A549 (cell line): ENCODE results near the gene MRAS. TPM values are rescaled to one million over a fixed set of nuclear protein-coding genes. Genes with fewer than 3 reads are reported as not detected.
"Not testable (repeated sequence)": the region's sequence is repeated elsewhere in the genome, so short reads cannot be mapped to it uniquely, and the experiment has no call there.

Experiments used
- ATAC-seq, 2 experiments: fragments of 200-7000 bp in 1 of 2; fragments of >200 bp in 1 of 2; cut with Nextera tagmentation in 1 of 2; cut with Tn5 transposase in 1 of 2; 3 replicates each; pipeline versions ENCODE4 v1.8.0 to v1.9.1; 2018 to 2020; ENCODE audit warnings: mild to moderate bottlenecking in 1 of 2, moderate library complexity in 1 of 2
- CTCF ChIA-PET: fragments of 300-600 bp; sonication (Branson Sonifier 250); formaldehyde crosslinking; extraction: SDS; loops from one replicate; lab custom pipeline; 2021; ENCODE audit warnings: antibody characterized with exemption, inconsistent platforms; lab: Yijun Ruan, JAX
- POLR2A ChIA-PET: fragments of 350-600 bp; formaldehyde crosslinking; extraction: SDS; loops from one replicate; lab custom pipeline; 2021; ENCODE audit warnings: antibody characterized with exemption, inconsistent platforms; lab: Yijun Ruan, JAX
- DNase-seq, 2 experiments: peaks; one replicate each; pipeline versions ENCODE4 v3.0.0 to v3.0.0-alpha.2; 2011 to 2016; ENCODE audit warnings: low read depth in 1 of 2, low spot score in 1 of 2
- FAIRE-seq: peaks from 2 replicates; lab custom pipeline; 2011; peaks lifted over from hg19 to GRCh38; lab: Jason Lieb, UNC
- H3K27ac ChIP-seq, 2 experiments: fragments of >200 bp; sonication (Bioruptor Twin); formaldehyde crosslinking; 3 replicates each; pipeline ENCODE4 v1.5.1; 2016 to 2017
- H3K4me1 ChIP-seq: fragments of >200 bp; sonication (Bioruptor Twin); formaldehyde crosslinking; 3 replicates; pipeline ENCODE4 v1.6.1; 2016
- H3K4me2 ChIP-seq: fragments of >200 bp; sonication (Bioruptor Twin); formaldehyde crosslinking; 3 replicates; pipeline ENCODE4 v1.6.1; 2016
- H3K4me3 ChIP-seq: fragments of >200 bp; sonication (Bioruptor Twin); formaldehyde crosslinking; 3 replicates; pipeline ENCODE4 v1.5.1; 2016
- H3K9me3 ChIP-seq: fragments of >200 bp; sonication (Bioruptor Twin); formaldehyde crosslinking; 3 replicates; pipeline ENCODE4 v1.6.1; 2016
- ATOH8 ChIP-seq: fragments of 250-450 bp; sonication (Bioruptor Pico); IDR thresholded peaks from 2 replicates; pipeline ENCODE4 v1.5.0; 2020; ENCODE audit warnings: low read depth, mild to moderate bottlenecking, moderate library complexity
- CHD2 ChIP-seq: fragments of 150-350 bp; IDR thresholded peaks from 2 replicates; pipeline ENCODE4 v1.6.1; 2014; ENCODE audit warnings: low read length; ENCODE audit not compliant: partially characterized antibody
- CTCF ChIP-seq: fragments of >200 bp; sonication (Bioruptor Twin); formaldehyde crosslinking; IDR thresholded peaks from 3 replicates; pipeline ENCODE4 v1.5.1; 2016
- EHF ChIP-seq: fragments of 250-450 bp; sonication (Bioruptor Pico); IDR thresholded peaks from 2 replicates; pipeline ENCODE4 v1.5.0; 2020; ENCODE audit warnings: mild to moderate bottlenecking
- HDAC2 ChIP-seq: fragments of 200-600 bp; sonication (generic); IDR thresholded peaks from 2 replicates; pipeline ENCODE4 v1.6.1; 2016
- HOXB5 ChIP-seq: fragments of 250-450 bp; sonication (Bioruptor Pico); IDR thresholded peaks from 2 replicates; pipeline ENCODE4 v1.5.0; 2020; ENCODE audit warnings: mild to moderate bottlenecking, moderate library complexity
- JUNB ChIP-seq: fragments of >200 bp; sonication (Bioruptor Twin); formaldehyde crosslinking; IDR thresholded peaks from 2 replicates; pipeline ENCODE4 v1.6.1; 2016
- MAX ChIP-seq: IDR thresholded peaks from 2 replicates; pipeline ENCODE4 v1.6.1; 2012
- PHF8 ChIP-seq: fragments of 200-600 bp; sonication (generic); IDR thresholded peaks from 2 replicates; pipeline ENCODE4 v1.6.1; 2016; ENCODE audit warnings: low read depth, mild to moderate bottlenecking, antibody characterized with exemption, moderate library complexity, borderline replicate concordance
- RNF2 ChIP-seq: fragments of 200-600 bp; sonication (generic); IDR thresholded peaks from 2 replicates; pipeline ENCODE4 v1.6.1; 2016; ENCODE audit warnings: low read depth, mild to moderate bottlenecking, antibody characterized with exemption, moderate library complexity, borderline replicate concordance
- SREBF2 ChIP-seq: fragments of 450-650 bp; IDR thresholded peaks from 2 replicates; pipeline ENCODE4 v1.6.1; 2014; ENCODE audit warnings: mild to moderate bottlenecking, moderate library complexity
- ZSCAN20 ChIP-seq: fragments of 250-450 bp; sonication (Bioruptor Pico); IDR thresholded peaks from 2 replicates; pipeline ENCODE4 v1.8.0; 2022; ENCODE audit warnings: mild to moderate bottlenecking, moderate library complexity
- WGBS: methylation state at CpG from one replicate; pipeline ENCODE4 v1.1.6; 2017; ENCODE audit errors: missing lambda C conversion rate; 5-methylcytosine and 5-hydroxymethylcytosine counted together
- polyA plus RNA-seq, 4 experiments: library from polyadenylated mRNA; depleted of rRNA in 3 of 4; stranded (reverse); fragments of >200 nt; fragmentation: RNase III in 1 of 4; extraction: RNeasy Plus Mini Kit Qiagen cat#74134 plus additional on column Dnase treatment in 1 of 4; gene quantifications; 2 replicates in 3 of 4; 3 replicates in 1 of 4; pipeline ENCODE4 v1.2.3, GENCODE V29; 2011 to 2017
- TF ChIP-seq, protein P1 (sequence below): IDR thresholded peaks from 2 replicates; pipeline ENCODE4 v1.6.1; 2012
- TF ChIP-seq, protein P2 (sequence below): IDR thresholded peaks from 2 replicates; pipeline ENCODE4 v1.6.1; 2012; ENCODE audit warnings: low read depth, borderline replicate concordance

Gene MRAS
- polyA plus RNA-seq, 2 of the 4 experiments (the other 2 are of a cell fraction) = 11.2 to 15.0 TPM

DNA sequence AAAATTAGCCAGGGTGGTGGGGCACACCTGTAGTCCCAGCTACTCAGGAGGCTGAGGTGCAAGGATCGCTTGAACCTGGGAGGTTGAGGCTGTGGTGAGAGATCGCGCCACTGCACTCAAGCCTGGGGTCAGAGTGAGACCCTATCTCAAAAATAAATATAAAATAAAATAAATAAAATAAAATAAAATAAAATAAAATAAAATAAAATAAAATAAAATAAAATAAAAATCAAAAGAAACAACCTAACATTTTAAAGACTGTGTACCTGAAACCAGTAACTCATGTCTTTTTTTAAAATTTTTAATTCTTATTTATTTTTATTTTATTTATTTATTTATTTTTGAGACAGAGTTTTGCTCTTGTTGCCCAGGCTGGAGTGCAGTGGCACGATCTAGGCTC lies 78.4 kb downstream of the MRAS start:
- H3K27ac ChIP-seq, DNase-seq, H3K4me1 ChIP-seq, FAIRE-seq, H3K9me3 ChIP-seq, POLR2A ChIA-PET, H3K4me2 ChIP-seq, ATAC-seq, H3K4me3 ChIP-seq: not testable (repeated sequence)
- CTCF ChIA-PET = interaction anchor here (1.1 to 1.6 kb wide), 3 partner anchors 8 to 92 kb away, joined by 3 to 6 read pairs (median 4); partner anchors contain the start of gene ESYT3
- WGBS = 83% methylated on average over 4 of the region's 4 CpGs

- ATAC-seq = no peak
- Histone ChIP-seq H3K27ac (no peak overlapping the region), H3K4me3 (no peak overlapping the region), H3K9me3 (peaks cover 4% of the 10 kb centered on the region; the same call in 1 of the 3 replicates), H3K4me1 (peaks cover 3% of the 10 kb centered on the region; the same call in 1 of the 3 replicates), H3K4me2 (no peak overlapping the region)
- no peak for DNase-seq
- ChIA-PET CTCF (interaction anchor here (1.4 kb wide), 1 partner anchor 12 kb away, joined by 8 read pairs; no protein-coding TSS in a partner anchor), POLR2A (no interaction called here)
- no peak for FAIRE-seq
- 92% methylated on average over 3 of the region's 3 CpGs for WGBS
- TF ChIP-seq PHF8 (no peak), ZSCAN20 (CRISPR knock-in tag) (no peak), ATOH8 (CRISPR knock-in tag) (no peak), EHF (no peak), HDAC2 (no peak), CTCF (no peak)
- TF ChIP-seq, protein P1, sequence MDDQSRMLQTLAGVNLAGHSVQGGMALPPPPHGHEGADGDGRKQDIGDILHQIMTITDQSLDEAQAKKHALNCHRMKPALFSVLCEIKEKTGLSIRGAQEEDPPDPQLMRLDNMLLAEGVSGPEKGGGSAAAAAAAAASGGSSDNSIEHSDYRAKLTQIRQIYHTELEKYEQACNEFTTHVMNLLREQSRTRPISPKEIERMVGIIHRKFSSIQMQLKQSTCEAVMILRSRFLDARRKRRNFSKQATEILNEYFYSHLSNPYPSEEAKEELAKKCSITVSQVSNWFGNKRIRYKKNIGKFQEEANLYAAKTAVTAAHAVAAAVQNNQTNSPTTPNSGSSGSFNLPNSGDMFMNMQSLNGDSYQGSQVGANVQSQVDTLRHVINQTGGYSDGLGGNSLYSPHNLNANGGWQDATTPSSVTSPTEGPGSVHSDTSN = no peak
Measured at GRCh38 chr3:138429665-138430064, 81.3 kb downstream of the MRAS start.

DNA sequence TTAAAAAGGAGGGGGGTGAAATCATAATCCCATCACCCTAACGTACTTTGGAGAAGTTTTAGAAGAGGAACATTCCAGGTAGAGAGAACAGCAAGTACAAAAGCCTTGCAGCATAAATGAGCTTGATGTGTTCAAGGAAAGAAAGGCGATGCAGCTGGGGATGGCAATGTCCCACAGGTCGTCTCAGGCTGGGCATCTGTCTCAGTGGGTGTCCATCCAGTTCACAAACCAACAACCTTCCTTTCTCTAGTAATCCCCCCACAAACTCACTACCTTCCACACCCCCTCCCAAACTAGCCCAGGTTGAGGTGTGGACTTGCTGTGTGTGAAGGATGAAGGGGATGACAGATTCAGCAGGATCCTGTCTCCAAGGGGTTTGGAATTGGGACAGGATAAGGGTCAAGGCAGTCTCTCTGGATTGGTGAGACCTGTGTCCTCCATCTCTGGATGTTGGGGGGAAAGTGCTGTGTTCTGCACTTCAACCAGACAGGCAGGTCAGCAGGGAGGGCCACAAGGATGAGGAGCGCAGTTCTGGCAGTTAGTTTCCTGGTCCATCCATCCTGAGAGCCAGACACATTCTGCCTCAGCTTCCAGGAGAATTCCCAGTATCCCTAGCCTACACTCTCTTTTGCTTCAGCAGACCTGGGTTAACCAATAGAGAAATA lies 84.3 kb downstream of the MRAS start:
- peaks cover 7% of the 10 kb centered on the region; the same call in 1 of the 3 replicates for H3K4me1 ChIP-seq
- ChIA-PET CTCF (interaction anchor here (2.5 kb wide), 1 partner anchor 16 kb away, joined by 15 read pairs; no protein-coding TSS in a partner anchor), POLR2A (no interaction called here)
- H3K4me2 ChIP-seq = no peak overlapping the region
- DNase-seq (no peak), ATAC-seq (no peak), FAIRE-seq (no peak)
- H3K27ac ChIP-seq = no peak overlapping the region
- WGBS = 61% methylated on average over 4 of the region's 4 CpGs
- H3K4me3 ChIP-seq = no peak overlapping the region
- H3K9me3 ChIP-seq = peaks cover 4% of the 10 kb centered on the region; the same call in 1 of the 3 replicates
- TF ChIP-seq JUNB (no peak), RNF2 (no peak), CHD2 (no peak), HOXB5 (CRISPR knock-in tag) (no peak), MAX (no peak), SREBF2 (no peak)
- TF ChIP-seq, protein P2, sequence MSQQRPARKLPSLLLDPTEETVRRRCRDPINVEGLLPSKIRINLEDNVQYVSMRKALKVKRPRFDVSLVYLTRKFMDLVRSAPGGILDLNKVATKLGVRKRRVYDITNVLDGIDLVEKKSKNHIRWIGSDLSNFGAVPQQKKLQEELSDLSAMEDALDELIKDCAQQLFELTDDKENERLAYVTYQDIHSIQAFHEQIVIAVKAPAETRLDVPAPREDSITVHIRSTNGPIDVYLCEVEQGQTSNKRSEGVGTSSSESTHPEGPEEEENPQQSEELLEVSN = no peak
